ENCODE results near the gene ARID3B.
"Not testable (repeated sequence)": the region's sequence is repeated elsewhere in the genome, so short reads cannot be mapped to it uniquely, and the experiment has no call there.

Gene ARID3B

GRCh38 chr15:74569731-74570070, 28.7 kb downstream of the ARID3B start:
- DNase-seq, result no peak

GRCh38 chr15:74571191-74571590, 30.2 kb downstream of the ARID3B start:
- DNase-seq, result no peak

GRCh38 chr15:74573987-74574386, 33.0 kb downstream of the ARID3B start:
- DNase-seq, result no peak

GRCh38 chr15:74578496-74578994, 37.5 kb downstream of the ARID3B start:
- DNase-seq, result no peak

- DNase-seq, result no peak
Measured at GRCh38 chr15:74579001-74579400, 38.0 kb downstream of the ARID3B start.

- DNase-seq, result no peak
Measured at GRCh38 chr15:74580538-74581350, 39.7 kb downstream of the ARID3B start.

GRCh38 chr15:74584204-74584603, 43.2 kb downstream of the ARID3B start:
- no peak for DNase-seq

GRCh38 chr15:74584779-74585178, 43.8 kb downstream of the ARID3B start:
- DNase-seq, result no peak

- DNase-seq, result no peak
Measured at GRCh38 chr15:74585191-74585590, 44.2 kb downstream of the ARID3B start.

GRCh38 chr15:74585857-74586256, 44.8 kb downstream of the ARID3B start:
- DNase-seq, result no peak

- DNase-seq, result no peak
Measured at GRCh38 chr15:74589826-74590225, 48.8 kb downstream of the ARID3B start.

- no peak for DNase-seq
Measured at GRCh38 chr15:74592222-74592621, 51.2 kb downstream of the ARID3B start.

GRCh38 chr15:74593122-74593521, 52.1 kb downstream of the ARID3B start:
- DNase-seq, result no peak

- DNase-seq, result no peak
Measured at GRCh38 chr15:74594455-74594854, 53.4 kb downstream of the ARID3B start.

GRCh38 chr15:74595271-74595670, 54.3 kb downstream of the ARID3B start:
- no peak for DNase-seq

- DNase-seq, result not testable (repeated sequence)
Measured at GRCh38 chr15:74596736-74597135, 55.7 kb downstream of the ARID3B start.

GRCh38 chr15:74597146-74597705, 56.2 kb downstream of the ARID3B start:
- DNase-seq, result not testable (repeated sequence)

- DNase-seq, result peak; percentile 78
Measured at GRCh38 chr15:74598126-74598842, 57.3 kb downstream of the ARID3B start.

- no peak for DNase-seq
Measured at GRCh38 chr15:74599156-74599555, 58.1 kb downstream of the ARID3B start.

- no peak for DNase-seq
Measured at GRCh38 chr15:74603026-74603788, 62.2 kb downstream of the ARID3B start.

- DNase-seq, result no peak
Measured at GRCh38 chr15:74603789-74604705, 63.0 kb downstream of the ARID3B start.
